AG20443 (cell line): ENCODE measurements around the gene GRK4.
A peak's percentile ranks its signal among the peaks of the same experiment; 100 is the strongest.
"Not testable (repeated sequence)": the region's sequence is repeated elsewhere in the genome, so short reads cannot be mapped to it uniquely, and the experiment has no call there.

ENCODE experiments used
- DNase-seq: peaks from one replicate; pipeline ENCODE4 v3.0.0; 2012; ENCODE audit warnings: low spot score, mixed read lengths

GRK4 gene

DNA sequence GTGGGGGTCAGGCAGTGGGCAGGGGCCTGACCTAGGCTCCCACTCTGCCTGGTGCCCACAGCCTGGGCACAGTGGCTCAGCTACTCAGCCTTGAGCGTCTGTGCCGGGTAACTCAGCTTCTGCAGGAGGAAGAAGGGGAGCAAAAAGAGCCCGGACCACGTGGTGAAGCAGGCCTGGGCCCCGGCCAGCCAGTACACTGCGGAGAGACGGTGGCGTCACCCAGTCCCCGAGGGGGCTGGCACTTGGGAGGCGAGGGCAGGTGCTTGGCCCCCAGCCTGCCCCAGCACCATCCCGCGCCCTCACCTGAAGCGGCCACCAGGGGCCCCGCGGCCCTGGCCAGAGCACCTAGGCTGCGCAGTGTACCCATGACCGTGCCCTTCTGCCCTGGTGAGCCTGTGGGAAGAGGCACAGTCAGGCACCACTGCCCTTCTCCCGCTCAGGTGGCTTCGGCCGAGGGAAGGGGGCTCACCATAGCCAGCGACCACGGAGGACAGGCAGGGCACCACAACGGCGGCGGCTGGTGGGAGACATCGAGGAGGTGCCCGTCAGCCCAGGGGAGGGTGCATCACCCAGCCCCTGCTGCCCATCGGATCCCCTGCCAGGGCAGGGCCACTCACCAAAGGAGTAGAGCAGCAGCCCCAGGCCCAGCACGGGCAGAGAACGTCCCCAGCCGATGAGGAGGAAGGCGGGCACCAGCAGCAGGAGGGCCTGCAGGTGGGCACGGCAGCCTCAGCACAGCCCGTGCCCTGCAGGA lies 32.4 kb upstream of the GRK4 start:
- no peak for DNase-seq

DNA sequence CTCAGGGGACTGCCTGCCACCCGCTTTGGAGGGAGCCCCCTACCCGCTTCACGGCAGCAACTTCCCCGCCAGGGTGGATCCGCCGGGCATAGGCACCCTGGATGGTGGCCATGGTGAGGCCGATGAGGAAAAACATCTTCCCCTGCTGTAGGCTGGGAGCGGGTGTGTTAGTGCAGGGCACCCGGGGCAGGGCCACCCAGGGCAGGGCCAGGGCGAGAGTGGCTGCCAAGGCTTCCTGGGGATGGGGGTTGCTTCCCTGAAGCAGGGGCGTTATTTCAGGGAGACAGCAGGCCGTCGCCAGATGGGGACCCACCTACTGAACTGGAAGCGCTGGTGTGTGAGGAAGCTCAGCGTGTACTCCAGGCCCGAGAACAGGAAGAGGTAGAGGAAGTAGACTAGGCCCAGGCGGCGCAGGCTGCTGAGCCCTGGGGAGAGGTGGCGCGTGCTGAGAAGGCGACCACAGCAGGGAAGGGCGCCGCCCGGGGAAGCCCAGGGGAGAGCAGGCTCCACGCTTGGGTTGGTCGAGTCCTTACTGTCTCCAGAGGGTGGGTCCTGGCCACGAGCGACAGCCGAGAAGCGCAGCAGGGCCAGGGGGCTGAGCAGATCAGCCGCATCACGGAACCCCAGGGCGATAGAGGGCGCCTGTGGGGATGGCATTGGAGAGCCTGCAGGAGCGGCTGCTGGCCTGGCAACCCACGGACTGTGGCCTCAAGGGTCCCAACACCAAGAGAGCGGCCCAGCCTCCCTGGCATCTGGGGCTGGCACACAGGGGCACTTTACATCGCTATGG lies 31.7 kb upstream of the GRK4 start:
- DNase-seq: no peak

DNA sequence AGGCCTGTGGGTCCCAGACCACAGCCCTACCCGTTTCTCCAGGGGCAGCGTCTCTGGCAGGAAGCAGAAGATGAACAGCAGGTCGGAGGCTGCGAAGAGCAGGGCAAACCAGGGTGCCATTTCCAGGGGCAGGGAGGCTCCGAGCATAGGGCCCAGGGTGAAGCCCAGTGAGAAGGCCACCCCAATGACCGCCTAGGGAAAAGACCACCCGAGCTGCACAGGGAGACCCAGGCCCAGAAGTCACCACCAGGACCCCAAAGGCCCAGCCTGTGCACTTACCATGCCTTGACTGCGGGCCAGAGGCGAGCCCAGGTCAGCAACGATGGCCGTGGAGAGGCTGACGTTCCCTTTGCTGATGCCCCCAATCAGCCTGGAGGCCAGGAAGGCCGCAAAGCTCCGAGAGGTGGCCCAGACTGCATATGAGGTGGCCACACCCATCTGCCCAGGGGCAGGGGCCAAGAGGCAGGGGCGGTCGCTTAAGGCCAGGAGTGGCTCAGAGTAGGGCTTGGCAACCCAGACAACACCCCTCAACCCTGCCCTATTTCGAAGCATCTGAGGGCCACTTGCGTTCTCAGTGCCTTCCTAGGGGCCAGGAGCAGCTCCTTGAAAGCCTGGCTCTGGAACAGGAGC lies 30.9 kb upstream of the GRK4 start:
- no peak for DNase-seq

DNA sequence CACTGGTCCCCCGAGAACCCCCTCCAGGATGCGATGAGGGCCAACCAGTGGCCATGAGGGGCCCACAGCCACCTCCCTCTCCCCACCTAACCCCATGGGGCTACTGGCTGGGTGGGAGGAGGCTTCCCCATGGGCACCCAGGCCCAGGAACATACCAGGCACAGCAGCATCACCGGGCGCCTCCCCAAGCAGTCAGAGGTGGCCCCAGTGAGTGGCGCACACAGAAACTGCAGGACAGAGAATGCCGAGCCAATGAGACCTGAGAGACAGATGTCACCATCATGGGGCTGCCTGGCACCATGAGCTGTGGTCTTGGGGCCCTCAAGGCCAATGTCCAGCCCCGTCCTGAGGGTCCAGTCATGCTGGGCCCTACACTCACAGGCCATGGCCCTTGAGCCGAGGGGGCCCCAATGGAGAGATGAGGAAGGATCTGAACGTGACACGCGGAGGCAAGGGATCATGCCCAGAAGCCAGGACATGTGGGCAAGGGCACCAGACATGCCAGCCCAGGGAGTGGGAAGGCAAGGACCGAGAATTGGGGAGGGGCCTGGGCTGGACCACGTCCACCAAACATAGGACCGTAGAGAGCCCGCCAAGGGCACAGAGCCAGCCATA lies 30.3 kb upstream of the GRK4 start:
- DNase-seq: no peak

DNA sequence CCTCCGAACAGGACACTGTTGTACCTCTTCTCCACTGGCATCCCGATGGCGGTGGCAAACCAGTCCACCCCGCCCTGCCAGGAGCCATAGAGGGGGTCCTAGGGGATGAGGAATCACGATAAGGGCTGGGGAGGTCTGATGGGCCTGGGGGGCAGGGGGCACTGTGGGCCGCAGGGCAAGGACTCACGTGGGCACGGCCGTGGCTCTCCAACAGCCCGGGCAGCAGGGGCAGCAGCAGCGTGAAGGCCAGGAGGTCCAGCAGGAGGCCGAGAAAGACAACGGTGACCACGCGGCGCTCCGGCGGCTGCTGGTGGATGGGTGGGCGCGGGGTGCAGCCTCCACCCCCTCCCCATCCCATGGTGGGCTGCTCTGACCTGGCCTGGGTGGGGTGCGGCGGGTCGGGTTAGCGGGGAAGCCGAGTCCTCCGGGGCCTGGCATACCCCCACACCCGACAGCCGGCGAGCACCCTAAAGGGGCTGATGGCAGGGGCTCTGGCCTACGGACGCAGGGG lies 29.8 kb upstream of the GRK4 start:
- peak; percentile 42 for DNase-seq

DNA sequence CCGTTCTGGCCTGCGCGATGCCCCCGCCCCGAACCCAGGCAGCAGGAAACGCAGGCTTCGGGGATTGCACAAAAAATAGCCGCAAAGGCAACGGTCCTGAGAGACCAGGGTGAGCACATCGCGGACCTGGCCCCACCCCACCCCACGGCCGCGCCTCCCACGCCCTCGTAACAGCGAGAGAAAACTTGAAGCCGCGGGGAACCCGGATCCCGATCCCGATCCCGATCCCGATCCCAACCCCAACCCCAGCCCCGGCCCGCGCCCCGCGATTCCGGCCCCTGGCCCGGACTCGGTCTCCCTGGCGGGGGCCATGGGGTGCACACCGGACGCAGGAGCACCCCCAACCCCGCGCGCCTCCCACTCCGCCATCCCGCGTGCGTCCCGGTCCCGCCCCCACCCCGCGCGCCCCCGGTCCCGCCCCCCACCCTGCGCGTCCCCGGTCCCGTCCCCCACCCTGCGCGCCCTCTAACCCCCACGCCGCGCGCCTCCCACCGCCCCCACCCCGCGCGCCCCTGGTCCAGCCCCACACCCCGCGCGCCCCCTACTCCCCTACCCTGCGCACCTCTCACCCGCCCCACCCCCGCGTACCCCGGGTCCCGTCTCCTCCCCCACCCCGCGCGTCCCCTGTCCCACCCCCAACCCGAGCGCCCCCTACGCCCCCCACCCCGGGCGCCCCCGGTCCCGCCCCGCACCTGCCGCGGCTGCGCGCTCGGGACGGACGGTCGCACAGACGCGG lies 29.1 kb upstream of the GRK4 start:
- DNase-seq: peak; percentile 86

DNA sequence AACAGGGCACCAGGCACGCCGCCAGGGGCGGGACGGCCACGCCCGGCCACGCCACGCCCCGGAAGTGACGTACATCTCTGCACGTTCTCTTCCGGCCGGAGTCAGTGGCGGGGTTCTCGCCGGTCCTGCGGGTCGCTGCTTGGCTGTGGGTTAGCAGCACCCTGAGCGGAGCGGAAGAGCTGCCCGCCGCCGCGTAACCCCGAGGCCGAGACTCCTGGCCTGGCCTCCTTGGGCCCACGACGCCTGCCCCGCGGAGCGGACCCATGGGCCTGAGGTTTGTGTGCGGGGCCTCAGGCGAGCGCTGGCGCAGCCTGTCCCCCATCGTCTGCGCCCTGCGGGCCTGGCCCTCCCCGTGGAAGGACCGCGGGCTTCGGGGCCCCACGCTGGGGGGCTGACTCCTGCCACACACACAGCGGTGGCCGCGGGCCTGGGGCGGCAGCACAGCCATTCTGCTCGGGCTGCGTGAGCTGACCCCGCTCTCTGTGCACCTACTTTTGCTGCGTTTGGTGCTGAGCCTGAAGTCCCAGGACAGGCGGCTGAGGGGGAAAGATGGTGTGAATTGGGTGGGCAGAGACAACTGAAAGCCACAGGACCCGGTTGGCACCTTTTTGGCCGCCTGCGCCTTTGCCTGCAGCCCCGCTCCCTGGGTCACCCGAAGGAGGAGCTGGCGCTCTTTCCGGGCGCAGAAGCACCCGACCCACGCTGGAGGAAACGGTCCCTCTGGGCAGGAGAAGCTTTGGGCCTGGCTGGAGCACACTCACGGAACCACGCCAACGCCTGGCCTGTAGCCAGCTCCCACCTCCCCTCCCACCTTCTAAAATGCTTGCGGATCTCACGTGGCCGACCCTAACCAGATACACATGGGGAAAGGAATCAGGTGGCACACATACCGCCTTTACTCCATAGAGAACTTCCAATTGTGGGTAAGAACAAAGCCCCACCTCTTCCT lies 28.3 kb upstream of the GRK4 start:
- DNase-seq: peak; percentile 97

DNA sequence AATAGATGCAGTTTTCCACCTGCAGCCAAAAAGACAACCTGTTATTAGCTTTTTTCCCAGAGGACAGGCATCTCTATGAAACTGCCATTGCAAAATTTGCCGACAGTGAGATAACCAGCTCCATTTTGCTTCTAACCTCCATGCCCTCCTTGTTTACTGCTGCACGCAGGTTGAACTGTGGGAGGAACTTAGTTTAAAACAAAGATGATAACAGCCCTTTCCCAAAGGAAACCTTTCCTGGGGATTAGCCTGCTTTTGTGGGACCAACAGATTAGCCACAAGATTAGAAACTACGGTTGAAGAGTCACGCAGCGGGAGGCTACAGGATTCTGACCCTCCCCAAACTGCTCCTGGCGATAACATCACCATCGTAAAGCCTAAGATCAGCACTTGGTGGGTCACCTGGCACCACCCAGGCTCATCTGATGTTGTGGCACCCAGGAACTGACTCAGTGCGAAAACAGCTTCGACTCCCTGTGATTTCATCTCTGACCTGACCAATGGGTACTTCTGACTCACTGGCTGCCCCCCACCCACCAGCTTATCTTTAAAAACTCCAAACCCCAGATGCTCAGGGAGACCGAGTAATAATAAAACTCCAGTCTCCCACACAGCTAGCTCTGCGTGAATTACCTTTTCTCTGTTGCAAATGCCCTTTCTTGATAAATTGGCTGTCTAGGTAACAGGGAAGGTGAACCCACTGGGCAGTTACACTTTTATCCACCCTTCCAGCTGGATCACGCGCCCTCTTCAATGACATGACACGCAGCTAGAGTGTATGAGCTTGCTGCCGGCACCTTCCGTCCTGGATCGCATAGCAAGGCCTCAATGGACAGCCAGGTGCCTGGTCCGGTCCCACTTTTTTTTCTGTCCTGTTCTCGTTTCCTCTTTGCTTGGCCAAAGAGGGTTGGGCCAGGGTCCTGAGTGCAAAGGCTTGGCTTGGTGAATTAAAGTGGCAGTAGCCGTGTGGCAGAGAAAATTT lies 27.3 kb upstream of the GRK4 start:
- DNase-seq: no peak

DNA sequence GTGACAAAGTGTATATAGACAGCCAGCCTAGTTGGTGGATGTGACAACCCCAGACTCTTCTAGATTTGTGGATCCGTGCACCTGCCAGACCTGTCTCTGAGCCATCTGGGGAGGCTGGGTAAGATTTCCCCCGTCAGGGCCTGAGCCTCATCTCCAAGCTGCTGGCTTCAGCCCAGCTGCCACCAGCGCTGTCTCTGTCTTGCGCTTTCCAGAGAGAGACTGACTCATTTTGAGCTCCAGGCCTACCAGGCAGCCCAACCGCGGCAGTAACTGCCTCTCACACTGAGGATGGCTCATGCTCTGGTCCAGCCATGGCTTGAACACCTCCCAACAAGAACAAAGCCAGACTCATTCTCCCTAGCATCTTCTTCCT lies 26.6 kb upstream of the GRK4 start:
- DNase-seq: peak; percentile 73

DNA sequence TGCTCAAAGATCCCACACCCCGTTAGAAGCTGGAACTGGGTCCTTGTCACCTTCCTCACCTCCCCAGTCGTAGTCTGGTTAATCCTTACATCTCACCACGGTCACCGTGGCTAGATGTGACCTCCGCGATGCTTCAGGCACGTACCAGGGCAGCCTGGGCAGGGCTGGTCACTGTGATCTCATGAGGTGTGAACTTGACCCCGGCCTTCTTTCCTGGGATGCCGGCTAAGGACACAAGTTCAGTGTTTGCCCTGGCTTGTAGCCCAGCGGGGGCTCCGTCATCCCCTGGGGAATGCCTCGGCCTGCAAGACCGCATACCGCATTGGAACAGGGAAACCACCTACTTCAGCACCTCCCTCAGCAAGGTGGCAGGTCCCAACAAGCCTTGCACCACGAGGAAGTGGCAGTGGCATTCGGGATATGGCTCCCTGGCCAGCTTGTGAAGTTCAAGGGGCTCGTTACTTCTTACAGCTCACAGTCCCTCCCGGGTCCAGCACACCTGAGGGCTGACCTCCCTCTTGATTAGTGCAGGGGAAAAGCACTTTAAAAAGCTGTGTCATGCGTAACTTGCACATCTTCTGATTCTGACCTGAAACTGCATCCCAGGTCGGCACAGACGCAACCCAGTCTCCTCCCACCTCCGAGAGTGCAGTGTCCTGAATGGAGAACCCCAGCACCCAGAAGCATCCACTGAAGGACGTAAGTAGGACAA lies 26.1 kb upstream of the GRK4 start:
- no peak for DNase-seq

DNA sequence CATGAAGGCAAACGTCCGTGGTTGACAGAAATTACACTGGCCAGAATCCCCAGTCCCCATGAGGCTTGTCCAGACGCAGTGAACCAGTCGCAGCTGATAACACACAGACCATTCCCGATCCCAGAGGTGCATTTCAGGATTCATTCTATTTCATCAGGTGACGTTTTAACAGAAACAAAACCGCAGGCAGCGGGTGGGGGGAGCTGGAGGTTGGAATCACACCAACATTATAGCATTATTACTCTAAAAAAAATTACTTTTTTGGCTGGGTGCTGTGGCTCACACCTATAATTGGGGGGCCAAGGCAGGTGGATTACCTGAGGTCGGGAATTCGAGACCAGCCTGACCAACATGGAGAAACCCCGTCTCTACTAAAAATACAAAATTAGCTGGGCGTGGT lies 25.4 kb upstream of the GRK4 start:
- no peak for DNase-seq

DNA sequence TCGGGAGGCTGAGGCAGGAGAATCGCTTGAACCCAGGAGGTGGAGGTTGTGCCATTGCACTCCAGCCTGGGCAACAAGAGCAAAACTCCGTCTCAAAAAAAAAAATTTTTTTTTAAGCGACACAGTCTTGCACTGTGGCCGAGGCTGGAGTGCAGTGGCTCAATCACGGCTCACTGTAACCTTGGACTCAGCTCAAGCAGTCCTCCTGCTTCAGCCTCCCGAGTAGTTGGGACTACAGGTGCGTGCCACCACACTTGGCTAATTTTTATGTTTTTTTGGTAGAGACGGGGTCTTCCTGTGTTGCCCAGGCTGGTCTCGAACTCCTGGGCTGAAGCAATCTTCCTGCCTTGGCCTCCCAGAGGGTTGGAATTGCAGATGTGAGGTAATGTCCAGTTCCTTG lies 25.0 kb upstream of the GRK4 start:
- not testable (repeated sequence) for DNase-seq

DNA sequence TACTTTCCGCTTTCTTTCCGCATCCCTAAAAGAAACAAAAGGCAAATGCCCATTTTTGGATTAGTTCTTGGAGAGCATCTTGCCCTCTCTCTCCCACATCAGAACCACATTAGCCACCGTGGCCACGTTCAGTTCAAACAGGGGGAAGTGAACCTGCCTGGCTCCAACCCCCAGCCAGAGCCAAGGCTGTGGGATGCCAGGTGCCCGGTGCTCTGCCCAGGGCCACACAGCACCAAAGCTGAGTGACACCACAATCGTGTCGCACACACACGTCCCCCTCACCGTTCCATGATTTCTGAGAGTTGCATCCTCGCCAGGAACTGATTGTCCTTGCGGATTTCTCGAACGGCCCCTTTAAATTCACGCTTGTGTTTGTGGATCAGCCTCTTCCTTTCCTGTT lies 24.5 kb upstream of the GRK4 start:
- DNase-seq: no peak

DNA sequence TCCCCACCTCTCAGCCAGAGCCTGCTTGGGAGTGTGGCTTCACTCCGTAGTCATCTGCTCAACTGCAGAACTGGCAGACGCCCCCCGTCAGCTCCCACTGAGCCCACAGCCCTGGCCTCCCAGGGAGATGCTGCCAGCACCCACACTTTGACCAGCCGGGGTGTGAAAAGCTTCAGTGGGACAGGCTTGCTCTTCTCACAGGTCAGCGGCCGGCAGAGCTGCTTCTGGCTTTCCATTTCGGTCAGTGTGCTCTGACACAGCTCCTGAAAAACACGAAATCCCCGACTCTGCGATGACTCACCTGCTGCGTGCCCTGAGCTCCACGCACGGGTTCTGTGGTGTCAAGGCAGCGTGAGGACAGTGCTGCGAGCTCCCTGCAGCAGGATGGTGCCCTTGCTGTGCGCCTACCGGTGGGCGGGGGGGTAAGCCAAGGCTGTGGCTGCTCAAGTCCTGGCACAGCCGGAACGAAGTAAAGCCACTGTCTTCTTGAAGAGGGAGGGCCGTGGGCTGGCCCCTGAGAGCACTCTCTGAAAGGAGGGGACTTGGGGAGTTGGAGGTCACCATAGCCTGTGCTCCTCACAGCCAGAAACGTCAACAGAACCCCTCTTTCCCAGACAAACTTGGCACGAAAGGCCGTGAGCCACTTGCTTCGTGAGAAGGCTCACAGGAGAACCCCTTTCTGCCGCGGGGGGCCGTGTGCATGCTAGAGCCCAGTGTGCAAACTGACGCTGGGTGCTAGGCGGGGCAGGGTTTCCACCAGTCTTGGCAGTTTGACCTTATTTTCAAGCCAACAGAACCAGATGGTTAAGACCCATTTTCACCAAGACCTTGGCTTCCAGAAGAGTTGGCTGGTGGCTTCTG lies 23.8 kb upstream of the GRK4 start:
- DNase-seq: no peak

DNA sequence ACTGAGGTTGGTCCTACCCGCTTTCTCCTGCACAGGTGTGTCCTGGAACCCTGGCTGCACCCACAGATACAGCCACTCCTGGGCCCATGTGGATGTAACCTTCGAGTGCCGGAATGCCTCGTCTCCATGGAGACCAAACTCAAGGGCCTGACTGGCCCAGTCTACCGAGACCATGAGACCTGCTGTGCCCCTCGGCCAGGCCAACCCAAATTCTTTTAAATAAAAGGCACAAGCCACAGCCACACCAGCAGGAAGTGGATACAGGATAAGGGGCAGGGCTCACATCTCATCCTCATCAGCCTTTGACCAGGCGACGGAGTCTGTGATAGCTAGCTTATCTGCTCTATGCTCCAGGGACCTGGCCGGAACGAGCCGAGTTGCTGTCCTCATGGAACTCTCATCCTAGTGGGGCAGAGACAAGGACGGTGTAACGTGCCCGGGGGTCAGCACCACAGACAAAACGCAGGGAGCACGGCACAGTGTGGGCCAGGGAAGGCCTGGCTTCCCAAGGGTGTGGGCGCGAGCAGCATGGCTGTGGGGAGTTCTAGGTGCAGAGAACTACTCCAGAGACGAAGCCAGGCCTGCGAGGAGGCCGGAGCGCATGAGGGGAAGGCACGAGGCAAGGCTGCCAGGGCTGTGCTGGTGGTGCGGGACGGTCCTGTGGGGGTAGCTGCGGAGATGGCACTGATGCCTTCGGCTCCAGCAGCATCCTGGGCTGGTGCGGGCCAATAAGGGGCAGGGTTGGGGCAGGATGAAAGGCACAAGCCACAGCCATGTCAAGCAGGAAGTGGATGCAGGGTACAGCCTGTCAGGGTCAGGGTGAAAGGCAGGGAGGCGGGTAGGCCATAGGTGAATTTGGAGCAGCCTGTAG lies 22.9 kb upstream of the GRK4 start:
- no peak for DNase-seq

DNA sequence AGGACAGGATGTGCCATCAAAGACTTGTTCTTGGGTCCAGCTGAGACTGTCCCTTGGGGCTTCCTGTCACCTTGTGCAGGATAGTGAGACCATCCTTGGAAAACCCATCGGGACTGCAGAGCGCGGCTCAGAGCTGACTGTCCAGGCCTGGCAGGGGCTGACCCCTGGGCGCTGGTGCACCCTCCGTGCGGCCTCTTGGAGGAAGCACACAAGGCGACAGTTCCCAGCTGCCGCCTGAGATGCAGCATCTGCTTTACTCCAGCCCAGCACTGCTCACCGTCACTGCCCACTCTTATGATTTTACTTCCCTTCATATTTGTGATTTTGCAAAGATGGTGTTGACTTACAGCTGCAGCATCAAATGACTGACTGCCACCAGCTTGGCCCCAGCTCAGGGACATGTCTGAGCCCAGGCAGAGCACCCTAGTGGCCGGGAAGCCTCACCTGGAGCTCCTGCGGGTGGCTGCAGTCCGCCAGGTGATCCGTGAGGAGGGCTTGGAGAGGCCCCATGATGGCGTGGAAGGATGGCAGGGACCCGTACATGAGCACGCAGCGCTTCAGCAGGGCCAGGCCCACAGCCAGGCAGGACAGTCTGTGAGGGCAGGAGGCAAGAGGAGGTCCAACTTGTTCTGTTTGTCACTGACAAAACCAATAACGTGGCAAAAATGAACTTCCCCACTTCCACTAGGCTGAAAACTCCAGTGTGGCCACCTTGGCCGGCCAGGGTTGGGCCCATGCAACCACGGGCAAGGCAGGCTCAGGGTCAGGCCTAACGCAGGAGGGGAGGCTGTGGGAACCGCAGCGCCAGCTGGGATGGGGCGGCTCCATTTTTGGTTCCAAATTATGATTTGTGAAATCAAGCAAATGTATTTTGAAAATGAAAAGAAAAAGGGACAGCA lies 22.0 kb upstream of the GRK4 start:
- no peak for DNase-seq
